Measurements from ENCODE around the gene C1R.

GRCh38 chr12:7061138-7061537, 31.1 kb downstream of the C1R start:
- TF ChIP-seq POLR2AphosphoS5 (IDR thresholded peaks at IDR 0.05) (no peak), POLR2A (IDR thresholded peaks at IDR 0.05) (no peak)
